Activated naive CD4-positive, alpha-beta T cell treated with anti-CD3 and anti-CD28 coated beads, Interleukin-2, amount 50 U/mL, for 16 hours (primary cell): ENCODE data around the gene MYO10.

ENCODE experiments used
- DNase-seq: peaks from one replicate; pipeline ENCODE4 v3.0.0-alpha.2; 2020

Gene MYO10

DNA sequence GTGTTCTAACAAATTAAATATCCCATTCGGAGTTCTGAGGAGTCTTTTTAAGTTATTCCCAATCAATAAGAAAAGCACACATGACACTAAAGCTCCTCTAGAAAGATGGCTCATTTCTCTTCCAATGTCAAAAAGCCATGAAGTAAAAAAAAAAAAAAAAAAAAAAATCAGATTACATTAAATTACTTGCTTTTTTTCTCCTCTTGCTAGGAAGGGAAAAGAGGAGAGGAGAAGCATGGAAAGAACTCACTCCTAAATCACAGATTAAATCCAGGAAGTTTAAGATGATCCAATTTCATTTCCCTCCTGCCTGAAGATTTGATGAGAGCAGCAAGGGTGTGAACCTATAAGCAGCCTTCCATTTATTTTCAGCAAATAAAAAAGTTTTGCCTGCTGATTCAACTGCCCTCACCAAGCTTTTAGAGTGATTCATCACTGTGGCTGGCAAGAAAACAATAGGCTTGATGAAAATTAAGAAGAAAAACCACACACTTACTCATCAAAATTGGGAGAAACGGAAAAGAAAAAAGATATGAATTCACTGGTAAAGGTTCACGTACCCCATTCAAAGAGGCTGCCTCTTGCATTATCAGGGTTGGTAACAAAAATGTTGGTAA lies 19.7 kb downstream of the MYO10 start:
- DNase-seq, result no peak

GRCh38 chr5:16914584-16914983 lies 21.5 kb downstream of the MYO10 start:
- no peak for DNase-seq

GRCh38 chr5:16914108-16914435 lies 22.0 kb downstream of the MYO10 start:
- no peak for DNase-seq

DNA sequence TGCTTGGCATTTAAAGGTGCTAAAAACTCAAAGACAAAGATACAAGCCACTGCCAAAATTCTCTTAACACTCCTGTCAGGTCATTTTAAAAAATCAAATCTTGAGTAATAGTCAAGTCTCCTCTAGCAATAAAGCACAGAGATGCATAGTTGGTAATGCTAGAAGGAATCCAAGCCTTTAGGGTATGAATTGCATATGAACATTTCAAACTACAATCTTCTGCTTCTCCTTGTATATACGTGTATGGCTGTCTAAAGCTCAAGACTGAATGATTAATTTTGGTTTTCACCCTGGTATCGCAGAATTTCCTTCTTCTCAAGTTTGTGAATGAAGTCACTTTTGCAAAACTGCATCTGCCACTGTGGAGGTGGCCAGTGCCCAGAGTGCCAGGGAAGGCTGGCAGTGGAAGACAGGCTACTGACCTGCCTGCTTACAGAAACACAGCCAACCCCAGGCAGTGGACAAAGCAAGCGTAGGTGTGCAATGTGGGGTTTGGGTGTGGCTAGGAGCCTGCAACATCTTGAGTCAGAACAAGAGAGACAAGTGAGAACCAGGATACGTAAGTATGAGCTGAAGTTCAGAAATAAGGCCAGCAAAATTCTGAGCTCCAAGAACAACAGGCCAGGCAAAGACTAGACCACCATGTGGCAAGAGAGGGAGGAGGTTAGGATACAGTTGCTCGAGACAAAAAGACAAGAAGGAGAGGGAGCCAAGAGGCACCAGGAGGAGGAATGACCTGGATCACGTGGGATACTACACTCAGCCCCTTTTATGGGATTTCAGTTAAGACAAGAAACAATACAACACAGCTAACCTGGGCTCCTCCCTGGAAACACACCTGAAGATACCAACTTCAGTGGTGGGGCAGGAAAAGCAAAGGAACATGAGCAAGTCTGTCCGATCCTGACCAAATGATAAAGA lies 22.6 kb downstream of the MYO10 start:
- no peak for DNase-seq

GRCh38 chr5:16912080-16912479 lies 24.0 kb downstream of the MYO10 start:
- DNase-seq, result no peak

DNA sequence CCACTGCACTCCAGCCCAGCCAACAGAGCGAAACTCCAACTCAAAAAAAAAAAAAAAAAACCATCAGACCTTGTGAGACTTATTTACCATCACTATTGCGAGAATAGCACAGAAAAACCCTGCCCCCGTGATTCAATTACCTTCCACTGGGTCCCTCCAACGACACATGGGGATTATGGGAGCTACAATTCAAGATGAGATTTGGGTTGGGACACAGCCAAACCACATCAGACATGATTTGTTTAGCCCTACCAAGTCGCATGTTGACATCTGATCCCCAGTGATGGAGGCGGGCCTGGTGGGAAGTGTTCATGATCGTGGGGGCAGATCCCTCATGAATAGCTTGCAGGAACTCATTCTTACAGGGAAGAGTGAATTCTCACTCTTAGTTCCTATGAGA lies 26.6 kb downstream of the MYO10 start:
- DNase-seq, result no peak

- no peak for DNase-seq
These were observed 28.8 kb downstream of the MYO10 start for GRCh38 chr5:16907270-16907669.

DNA sequence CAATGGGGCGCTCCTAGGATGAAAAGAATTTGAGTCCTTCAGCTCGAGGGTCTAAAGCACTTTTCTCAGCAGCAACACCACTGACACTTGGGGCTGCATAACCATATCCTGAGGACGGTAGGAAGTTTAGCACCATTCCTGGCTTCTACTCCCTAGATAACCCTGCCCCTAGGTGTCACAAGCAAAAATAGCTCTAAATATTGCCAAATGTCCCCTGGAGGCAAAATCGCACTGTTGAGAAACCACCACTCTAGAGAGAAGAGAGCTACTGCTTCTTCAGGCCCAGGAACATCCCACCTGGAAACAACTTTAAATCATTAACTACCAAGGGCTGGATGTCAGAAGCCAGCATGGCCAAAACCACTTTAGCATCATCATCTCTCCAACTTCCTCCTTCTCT lies 29.8 kb downstream of the MYO10 start:
- no peak for DNase-seq

- DNase-seq, result no peak
These were observed 32.4 kb downstream of the MYO10 start for GRCh38 chr5:16903480-16904300.

GRCh38 chr5:16902846-16903245 lies 33.2 kb downstream of the MYO10 start:
- no peak for DNase-seq

- DNase-seq, result no peak
These were observed 35.0 kb downstream of the MYO10 start for GRCh38 chr5:16901021-16901644.

- DNase-seq, result no peak
These were observed 36.9 kb downstream of the MYO10 start for GRCh38 chr5:16899171-16899570.

DNA sequence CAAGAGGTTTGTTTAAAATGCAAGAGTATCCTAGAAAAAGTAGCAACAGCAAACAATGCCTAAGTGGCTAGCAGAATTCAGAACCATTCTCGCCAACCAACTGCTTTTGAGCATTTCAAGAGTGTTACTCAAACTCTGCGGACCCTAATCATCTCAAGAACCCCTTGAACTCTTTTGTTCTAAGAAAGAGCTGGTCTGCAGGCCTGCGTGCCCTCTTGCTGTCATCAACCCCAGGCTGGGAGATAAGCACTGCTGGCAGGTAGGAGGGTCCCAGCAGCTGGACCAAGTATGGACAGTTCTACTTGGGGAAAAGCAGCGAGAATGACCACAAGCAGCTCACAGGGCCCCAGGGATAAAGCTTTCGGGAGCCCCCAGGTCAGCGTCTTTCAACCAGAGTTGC lies 38.3 kb downstream of the MYO10 start:
- no peak for DNase-seq

GRCh38 chr5:16897284-16897704 lies 38.8 kb downstream of the MYO10 start:
- no peak for DNase-seq

DNA sequence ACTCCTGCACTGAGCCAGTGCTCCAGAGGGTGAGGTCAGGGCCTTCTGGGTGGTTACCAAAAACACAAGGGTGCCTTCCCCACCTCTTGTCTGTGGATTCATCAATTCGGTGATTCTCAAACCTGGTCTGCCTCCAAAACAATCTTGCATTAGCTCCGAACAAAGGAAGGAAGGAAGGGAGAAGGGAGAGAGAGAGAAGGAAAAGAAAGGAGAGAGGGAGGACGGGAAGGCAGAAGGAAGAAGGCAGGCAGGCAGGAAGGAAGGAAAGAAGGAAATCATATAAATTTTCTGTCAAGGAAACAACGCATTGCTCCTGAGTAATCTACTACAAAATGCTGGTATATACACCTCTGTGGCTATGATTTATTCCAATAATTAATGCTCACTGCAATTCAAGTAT lies 39.3 kb downstream of the MYO10 start:
- DNase-seq, result no peak

GRCh38 chr5:16894236-16895057 lies 41.6 kb downstream of the MYO10 start:
- no peak for DNase-seq

DNA sequence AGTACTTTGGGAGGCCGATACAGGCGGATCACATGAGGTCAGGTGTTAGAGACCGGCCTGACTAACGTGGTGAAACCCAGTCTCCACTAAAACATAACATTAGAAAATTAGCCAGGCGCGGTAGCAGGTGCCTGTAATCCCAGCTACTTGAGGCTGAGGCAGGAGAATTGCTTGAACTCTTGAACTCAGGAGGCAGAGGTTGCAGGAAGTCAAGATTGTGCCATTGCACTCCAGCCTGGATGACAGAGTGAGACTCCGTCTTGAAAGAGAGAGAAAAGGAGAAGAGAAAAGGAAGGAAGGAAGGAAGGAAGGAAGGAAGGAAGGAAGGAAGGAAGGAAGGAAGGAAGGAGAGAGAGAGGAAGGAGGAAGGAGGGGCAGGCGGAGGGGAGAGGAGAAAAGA lies 45.1 kb downstream of the MYO10 start:
- no peak for DNase-seq

DNA sequence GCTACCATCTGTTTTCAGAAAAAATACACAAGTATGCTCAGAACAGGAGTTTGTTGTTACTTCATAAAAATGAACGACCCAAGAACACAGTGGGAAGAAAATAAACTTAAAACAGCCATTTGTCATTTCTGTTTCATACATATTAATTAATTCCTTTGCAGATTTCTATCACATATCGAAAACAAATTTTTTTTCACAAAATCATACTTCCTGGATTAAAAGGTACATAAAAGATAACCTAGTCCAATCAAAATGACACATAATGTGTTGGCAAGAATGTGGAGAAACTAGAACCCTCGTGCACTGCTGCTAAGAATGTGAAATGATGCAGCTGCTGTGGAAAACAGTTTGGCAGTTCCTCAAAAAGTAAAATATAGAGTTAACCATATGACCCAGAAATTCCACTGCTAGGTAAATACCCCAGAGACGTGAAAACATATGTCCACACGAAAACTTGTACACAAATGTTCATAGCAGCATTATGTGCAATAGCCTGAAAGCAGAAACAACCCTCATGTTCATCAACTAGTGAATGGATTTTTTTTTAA lies 46.0 kb downstream of the MYO10 start:
- DNase-seq, result no peak

GRCh38 chr5:16889203-16889971 lies 46.7 kb downstream of the MYO10 start:
- no peak for DNase-seq

- DNase-seq, result no peak
These were observed 47.4 kb downstream of the MYO10 start for GRCh38 chr5:16888694-16889124.

DNA sequence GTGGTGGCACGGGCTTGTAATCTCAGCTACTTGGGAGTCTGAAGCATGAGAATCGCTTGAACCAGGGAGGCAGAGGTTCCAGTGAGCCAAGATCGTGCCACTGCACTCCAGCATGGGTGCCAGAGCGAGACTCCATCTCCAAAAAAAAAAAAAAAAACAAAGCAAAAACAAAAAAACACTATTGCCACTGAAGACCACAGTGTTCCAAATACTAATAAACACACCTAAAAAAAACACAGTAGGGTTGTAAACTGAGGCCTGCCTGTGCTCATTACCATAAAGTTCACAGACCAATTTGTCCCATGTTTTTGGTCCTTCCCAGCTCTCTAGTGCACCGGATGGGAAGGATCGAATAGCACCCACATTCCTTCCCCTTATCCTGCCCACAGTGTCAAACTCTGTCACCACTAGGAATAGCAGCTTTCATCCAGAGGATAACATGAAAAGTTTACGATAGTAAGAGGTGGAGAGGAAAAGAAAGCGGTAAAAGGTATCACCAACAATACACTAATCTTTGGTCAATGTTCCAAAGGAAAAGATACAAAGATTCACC lies 49.2 kb downstream of the MYO10 start:
- no peak for DNase-seq
